ENCODE measurements around the gene CACNA2D4.

Gene CACNA2D4

DNA sequence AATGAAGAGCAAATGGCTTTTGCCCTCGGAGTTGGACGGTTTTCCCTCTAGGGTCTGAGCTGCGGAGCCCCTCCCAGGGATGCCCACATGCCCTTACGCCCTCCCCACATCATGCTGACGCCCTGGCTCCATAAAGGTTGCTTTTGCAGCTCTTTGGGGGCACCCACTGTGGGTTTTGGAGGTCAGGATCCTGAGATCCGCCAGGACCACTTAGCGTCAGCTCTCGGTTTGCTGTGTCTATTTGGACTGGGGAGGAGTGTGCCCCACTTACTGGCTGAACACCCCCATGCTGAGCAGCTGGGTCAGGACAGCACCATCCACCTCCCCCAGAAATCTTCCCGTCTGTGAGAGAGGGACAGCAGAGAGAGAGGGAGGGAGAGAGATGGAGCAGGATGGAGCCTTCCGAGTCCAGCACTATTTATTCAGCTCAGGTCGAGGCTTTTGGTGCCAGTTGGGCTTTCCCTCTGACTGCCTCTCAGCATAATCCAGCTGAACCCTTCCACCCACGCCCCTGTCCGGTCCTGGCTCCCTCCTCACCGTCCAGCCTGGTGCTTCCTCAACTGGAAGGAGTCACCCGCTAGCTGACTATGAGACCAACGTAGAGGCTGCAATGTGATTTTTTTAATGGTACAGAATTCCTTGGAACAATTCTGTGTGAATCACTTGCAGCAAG, 117.0 kb downstream of the CACNA2D4 start:
- DNase-seq (ENCODE audit: insufficient read length, low spot score): no peak

GRCh38 chr12:1800401-1801302, 117.8 kb downstream of the CACNA2D4 start:
- DNase-seq (ENCODE audit: insufficient read length, low spot score) (no peak), FAIRE-seq (no peak)
- no peak for TF ChIP-seq CTCF (IDR thresholded peaks at IDR 0.05; ENCODE audit: insufficient read depth, missing control alignments)

More for the DNA sequence above, 117.0 kb downstream of the CACNA2D4 start:
- TF ChIP-seq CTCF (IDR thresholded peaks at IDR 0.05; ENCODE audit: insufficient read depth, missing control alignments): no peak
- FAIRE-seq: no peak

- no peak for DNase-seq (ENCODE audit: insufficient read length, low spot score)
- no peak for TF ChIP-seq CTCF (IDR thresholded peaks at IDR 0.05; ENCODE audit: insufficient read depth, missing control alignments)
- no peak for FAIRE-seq
Measured at GRCh38 chr12:1799882-1800400, 118.5 kb downstream of the CACNA2D4 start.

DNA sequence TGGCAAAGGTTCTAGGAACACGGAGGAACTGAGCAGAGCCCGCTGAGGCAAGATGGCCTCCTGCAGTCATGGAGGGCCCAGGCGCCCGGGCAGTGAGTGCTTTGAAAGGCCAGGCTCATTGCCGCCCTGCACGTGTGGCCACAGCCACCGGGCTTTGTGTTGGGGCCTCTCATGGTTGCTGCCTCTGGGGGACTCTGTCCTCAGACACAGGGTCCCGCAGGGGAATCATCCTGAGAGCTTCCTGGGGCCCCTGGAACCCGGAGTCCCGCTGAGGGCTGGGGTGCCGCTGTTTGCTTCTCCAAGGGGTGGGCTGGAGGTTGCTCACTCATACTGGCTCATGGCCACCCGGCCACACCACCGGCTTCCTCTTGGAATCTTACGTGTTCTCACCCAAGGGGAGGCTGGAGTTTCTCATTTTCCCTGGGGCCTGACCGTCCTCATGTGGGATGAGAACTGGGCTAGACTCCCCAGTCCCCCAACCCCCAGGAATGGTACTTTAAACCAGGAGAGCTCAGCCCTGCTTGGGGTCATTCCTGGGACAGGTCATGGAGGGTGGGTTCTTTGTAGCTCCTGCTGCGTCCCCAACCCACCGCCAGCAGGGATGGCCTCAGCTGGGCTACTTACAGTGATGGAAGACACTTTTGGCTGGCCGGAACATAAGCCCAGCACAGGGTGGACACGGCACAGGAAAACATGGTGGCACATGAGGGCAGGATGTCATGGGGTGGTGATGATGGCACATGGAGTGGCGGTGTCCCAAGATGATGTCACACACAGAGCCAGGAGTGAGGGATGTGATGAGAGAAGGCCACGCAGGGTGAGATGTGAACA, 119.2 kb downstream of the CACNA2D4 start:
- no peak for FAIRE-seq
- TF ChIP-seq CTCF (IDR thresholded peaks at IDR 0.05; ENCODE audit: insufficient read depth, missing control alignments): no peak

GRCh38 chr12:1798641-1799020, 119.8 kb downstream of the CACNA2D4 start:
- DNase-seq (ENCODE audit: insufficient read length, low spot score) (no peak), FAIRE-seq (no peak)
- TF ChIP-seq CTCF (IDR thresholded peaks at IDR 0.05; ENCODE audit: insufficient read depth, missing control alignments): no peak

More for the DNA sequence above, 119.2 kb downstream of the CACNA2D4 start:
- DNase-seq (ENCODE audit: insufficient read length, low spot score): no peak

- no peak for FAIRE-seq
- TF ChIP-seq CTCF (IDR thresholded peaks at IDR 0.05; ENCODE audit: insufficient read depth, missing control alignments): no peak
- no peak for DNase-seq (ENCODE audit: insufficient read length, low spot score)
Measured at GRCh38 chr12:1797991-1798640, 120.3 kb downstream of the CACNA2D4 start.
